ENCODE data around the gene MPIG6B.

Gene MPIG6B

GRCh38 chr6:31721351-31722020 is 1.7 kb upstream of the MPIG6B start, which contains the start of gene LY6G6C:
Gene LY6G6C, minus strand, starts transcription at chr6:31721746. Its CDS starts 67 bp downstream, at chr6:31721679.
- DNase-seq (ENCODE audit: low read depth): no peak

DNA sequence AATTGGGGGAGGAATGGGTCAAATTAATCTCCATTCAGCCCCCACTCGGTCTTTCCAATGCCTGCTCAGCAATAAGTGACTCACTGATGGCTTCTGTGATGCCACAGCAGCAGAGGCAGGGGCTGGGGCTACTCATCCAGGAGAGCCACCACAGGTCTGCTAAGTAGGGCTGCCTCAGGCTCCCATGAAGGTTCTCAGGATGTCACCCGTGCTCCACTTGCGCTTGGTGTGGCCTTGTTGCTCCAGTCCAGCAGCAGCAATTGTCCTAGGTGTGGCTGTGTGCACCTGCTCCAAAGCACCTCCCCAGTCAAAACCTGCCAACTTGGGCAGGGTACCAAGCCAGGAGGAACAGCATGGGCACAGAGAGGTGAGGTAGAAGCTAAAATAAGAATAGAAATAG is 1.0 kb upstream of the MPIG6B start:
- no peak for DNase-seq (ENCODE audit: low read depth)

- DNase-seq (ENCODE audit: low read depth): no peak
Observed at GRCh38 chr6:31723980-31724691, 963 bp downstream of the MPIG6B start.

GRCh38 chr6:31725502-31726350 is 2.6 kb downstream of the MPIG6B start:
- DNase-seq (ENCODE audit: low read depth): no peak

- DNase-seq (ENCODE audit: low read depth): no peak
Observed at GRCh38 chr6:31727034-31727716, 4.0 kb downstream of the MPIG6B start.

DNA sequence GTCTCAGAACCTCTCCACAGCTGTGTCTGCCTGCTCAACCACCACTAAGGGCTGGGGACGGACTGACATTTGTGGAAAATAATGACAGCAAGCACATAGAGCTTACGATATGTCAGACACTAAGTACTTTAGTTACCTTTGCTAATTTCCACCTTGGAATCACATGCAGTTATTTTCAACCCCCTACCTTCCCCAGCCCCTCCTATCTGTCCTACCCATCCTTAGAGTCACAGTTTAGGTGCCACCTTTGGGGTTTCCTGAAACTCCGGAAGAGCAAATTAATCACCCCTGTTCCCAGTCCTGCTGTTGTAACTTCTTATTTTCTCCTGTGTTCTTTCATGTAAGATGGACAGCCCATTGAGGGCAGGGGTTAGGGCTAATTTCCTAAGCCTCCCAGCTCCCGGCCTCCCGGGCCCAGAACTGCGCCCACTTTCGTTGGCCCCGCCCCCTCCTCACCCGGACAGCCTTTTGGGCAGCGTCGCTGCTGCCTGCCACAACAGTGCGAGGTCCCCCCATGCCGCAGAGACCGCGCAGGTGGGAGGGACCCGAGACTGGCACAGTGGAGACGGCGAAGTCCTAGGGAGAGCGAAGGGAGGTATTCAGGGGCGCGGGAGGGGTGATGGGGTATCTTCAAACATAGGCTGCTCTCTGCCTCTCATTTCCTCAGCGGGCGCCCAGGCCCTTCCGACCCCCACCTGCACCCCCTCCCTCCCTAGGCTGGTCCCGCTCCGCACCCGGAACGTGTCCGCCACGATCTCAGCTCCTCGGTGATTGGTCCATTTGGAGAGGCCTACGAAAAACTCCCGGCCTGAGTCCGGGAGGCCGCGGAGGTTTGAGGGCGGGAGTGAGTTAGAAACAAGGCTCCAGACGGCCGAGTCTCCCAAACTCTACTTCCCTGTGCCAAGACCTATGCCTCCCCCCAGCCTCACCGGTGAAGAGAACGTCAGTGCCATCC is 4.8 kb downstream of the MPIG6B start:
- DNase-seq (ENCODE audit: low read depth): no peak

- no peak for DNase-seq (ENCODE audit: low read depth)
Observed at GRCh38 chr6:31728767-31729514, 5.8 kb downstream of the MPIG6B start, which contains the start of gene DDAH2. Gene DDAH2, minus strand, starts transcription at chr6:31729299. Its CDS starts 138 bp downstream, at chr6:31729161.

GRCh38 chr6:31729515-31729978 is 6.4 kb downstream of the MPIG6B start:
- peak; percentile 74 for DNase-seq (ENCODE audit: low read depth)

DNA sequence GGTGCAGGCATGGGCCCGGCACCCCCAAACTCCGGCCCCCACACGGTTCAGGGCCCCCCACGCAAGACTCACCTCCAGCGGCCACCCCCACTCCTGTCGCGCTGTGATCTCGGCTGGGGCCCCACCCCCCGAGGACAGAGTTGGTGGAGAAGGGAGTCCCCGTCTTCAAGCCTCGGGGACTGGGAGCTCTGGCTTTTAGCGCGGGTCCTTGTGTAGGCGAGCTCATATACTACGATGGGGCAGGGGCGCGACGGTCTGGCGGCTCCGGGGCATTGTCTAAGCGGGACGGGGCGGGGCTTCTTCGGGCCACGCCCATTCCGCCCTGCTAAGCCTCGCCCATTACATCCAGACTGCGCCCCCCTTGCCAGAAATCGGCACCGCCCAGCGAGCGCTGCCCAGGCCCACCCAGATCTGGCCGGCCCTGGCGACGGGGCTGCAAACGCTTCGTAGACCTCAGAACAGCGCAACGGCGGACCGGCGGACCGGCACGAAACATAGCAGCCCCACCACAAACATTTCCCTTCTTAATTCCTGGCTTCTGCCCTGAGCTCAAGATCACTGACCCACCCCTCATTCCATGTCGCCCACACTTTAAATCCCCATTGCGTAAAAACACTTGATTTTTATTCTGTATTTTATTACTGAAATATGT is 6.9 kb downstream of the MPIG6B start:
- DNase-seq (ENCODE audit: low read depth): peak; percentile 64

GRCh38 chr6:31730631-31731086 is 7.5 kb downstream of the MPIG6B start:
- no peak for DNase-seq (ENCODE audit: low read depth)

DNA sequence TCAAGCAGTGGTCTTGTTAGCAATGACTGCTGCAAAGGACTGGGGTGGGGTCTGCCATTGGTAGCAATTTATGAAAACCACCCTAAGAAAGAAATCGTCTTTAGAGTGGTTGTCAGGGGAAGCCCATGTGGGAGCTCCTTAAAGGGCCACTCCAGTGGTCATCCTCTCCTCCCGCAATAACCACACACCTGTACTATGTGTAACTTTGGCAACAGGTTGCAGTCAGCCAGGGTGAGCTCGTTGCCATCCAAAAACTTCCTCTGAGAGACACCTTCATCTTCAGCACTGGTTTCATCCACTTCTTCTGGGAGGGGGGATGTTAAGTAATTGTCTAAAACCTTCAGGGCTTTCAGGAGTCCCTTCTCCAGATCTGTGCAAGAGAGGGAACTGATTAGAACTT is 8.9 kb downstream of the MPIG6B start:
- no peak for DNase-seq (ENCODE audit: low read depth)

DNA sequence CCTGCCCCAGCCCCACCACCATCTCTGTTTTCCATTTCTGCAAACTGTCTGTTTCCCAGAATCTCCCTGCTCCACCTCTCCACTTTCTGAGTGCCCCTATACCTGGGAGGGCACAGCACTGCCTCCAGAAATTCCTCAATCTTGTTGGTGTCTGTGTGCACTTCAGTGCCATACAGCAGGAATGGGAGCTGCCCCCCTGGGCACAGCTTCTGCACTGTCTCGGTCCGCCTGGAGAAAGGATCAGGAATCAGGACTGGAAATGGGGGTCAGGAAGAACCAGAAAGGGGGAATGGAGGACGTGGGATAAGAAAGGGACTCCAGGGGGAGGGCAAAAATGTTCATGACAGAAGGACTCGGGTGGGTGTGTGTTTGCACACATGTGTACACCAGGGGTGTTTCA is 10.6 kb downstream of the MPIG6B start:
- DNase-seq (ENCODE audit: low read depth): no peak

DNA sequence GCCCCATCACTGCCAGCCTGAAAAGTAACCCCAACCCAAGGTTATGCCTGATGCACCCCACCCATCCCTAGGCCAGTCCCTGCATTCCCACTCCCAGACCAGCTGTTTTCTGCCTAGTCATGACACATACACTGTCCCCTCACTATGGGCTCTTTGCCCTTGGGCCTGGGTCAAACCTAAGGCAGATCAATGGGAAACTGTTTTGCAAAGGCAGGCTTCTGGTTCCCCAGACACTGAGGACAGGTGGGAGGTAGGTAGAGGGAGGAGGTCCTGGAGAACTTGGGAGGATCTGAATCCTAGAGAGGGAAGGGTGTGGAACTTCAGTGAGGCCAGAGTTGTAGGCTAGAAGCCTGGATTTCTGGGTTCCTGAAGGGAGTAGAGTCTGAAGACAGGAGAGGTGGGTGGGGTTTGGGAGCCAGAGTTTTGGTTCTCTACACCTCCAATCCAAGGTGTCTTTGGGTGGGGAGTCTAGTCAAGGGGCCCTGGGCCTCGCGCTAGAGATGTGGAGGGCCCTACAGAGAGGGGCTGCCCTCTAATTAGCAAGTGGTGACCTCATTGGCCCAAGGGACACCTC is 11.2 kb downstream of the MPIG6B start:
- no peak for DNase-seq (ENCODE audit: low read depth)

- DNase-seq (ENCODE audit: low read depth): no peak
Observed at GRCh38 chr6:31734821-31735406, 11.7 kb downstream of the MPIG6B start.

DNA sequence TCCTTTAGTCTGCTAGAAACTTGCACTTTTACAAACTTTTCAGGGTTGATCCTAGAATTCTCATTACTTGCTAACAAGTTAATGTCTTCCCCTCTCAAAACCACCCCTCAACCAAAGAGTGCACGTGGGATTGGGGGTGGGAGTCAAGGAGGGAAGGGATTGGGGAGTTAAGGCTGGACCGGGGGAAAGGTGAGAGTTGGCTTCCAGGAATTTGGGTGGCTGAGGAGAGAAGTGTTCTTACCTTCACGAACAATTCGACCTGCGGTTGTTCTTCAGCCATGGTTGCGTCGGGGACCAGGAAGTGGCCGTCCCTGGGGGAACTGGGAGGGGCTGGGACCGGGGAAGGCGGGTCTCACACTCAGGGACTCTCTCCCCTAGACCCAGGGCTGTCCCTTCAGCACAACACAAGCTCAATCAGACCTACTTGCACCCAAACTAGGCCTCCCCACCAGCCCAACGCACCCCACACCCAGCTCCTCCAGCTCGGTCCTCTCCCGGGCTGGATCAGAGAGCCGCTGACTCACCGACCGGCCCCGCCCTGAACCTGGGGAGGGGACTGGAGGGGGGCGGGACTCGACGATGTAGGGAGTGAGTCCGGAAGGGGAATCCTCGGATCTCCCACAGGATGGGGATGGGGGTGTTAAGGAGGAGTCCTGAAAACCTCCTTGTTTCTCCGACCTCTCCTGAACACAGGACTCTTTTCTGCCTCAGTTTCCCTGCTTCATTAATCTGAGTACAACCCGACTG is 13.0 kb downstream of the MPIG6B start, which contains the start of gene CLIC1:
Gene CLIC1 (minus strand): TSS at position 510 of the 747 bp plus-strand sequence. CDS start 230 bp downstream, at position 280.
- peak; percentile 78 for DNase-seq (ENCODE audit: low read depth)

DNA sequence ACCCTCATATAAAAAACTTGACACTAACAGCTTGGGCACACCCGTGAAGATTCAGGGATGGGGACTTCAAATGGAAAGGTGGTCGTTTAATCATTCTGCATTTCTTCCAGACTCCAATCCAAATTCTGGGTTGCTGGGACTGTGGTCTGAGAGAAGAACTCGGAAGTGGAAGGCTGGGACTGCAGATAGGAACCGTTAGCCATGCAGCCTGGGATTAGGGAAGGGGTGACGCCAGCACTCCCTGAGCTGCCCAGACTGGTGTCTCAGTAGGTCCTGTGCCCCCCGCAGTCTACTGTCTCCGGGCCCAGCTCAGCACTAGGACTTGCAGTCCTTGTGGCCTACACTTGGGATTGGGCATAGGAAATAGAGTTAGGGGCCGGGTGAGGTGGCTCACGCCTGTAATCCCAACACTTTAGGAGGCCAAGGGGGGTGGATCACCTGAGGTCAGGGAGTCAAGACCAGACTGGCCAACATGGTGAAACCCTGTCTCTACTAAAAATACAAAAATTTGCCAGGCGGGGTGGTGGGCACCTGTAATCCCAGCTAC is 13.7 kb downstream of the MPIG6B start:
- no peak for DNase-seq (ENCODE audit: low read depth)

DNA sequence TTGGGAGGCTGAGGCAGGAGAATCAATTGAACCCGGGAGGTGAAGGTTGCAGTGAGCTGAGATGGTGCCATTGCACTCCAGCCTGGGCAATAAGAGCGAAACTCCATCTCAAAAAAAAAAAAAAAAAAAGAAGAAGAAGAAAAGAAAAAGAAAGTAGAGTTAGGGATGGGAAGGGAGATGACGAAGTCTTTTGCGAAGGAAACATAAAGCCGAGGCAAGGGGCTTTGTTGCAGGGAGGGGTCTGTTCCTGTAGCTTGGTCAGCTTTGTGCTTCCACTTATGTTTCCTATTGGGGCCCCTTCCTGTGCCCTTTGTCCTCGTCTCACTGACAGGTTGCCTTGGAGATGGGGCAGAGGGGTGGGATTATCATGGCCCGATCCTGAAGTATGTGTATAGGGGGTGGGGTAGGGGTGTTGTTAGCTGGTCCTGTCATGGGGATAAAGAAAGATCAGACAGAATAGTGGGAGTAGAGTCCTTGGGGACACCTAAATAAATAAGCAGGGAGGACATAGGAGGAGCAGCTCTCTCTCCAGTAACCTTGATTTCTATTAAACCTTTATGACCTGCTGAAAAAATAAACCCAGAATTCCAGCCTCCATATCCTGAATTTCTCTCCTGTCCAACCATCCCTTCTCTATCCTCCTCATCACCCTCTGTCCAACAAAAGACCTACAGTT is 14.3 kb downstream of the MPIG6B start:
- no peak for DNase-seq (ENCODE audit: low read depth)
